Measurements from ENCODE around the gene LGI2. TPM values are rescaled to one million over a fixed set of nuclear protein-coding genes. Genes with fewer than 3 reads are reported as not detected.

The LGI2 gene
- total RNA-seq, 1 experiment from 2014 or later: 1.4 TPM

- whole genome bisulfite sequencing (ENCODE audit: extremely low coverage, insufficient read length, low lambda C conversion rate): no CpG with 5 or more reads among the region's 17 CpGs
- H3K14ac ChIP-seq (ENCODE audit: insufficient read depth, low read length): no peak overlapping the region
- no peak overlapping the region for H4K5ac ChIP-seq (ENCODE audit: insufficient read length, low read depth, low read length)
- no peak overlapping the region for H3K27ac Mint-ChIP-seq
- H3K9me3 ChIP-seq (ENCODE audit: control insufficient read depth, low read depth, low read length): no peaks in the 10 kb centered on the region
- no peak overlapping the region for H3K4ac ChIP-seq (ENCODE audit: low read depth, low read length)
- no peaks in the 10 kb centered on the region for H3K79me1 ChIP-seq (ENCODE audit: insufficient read depth, low read depth, low read length, poor library complexity, severe bottlenecking)
- H3K4me1 Mint-ChIP-seq: peaks cover 7 to 12% of the 10 kb centered on the region in 2 experiments
- H3K18ac ChIP-seq (ENCODE audit: insufficient read length, low read depth, low read length): no peak overlapping the region
- H3K27me3 Mint-ChIP-seq (ENCODE audit: low read depth): peaks cover 15% of the 10 kb centered on the region
- H3K4me2 ChIP-seq (ENCODE audit: insufficient read depth, insufficient read length, low read length): no peak overlapping the region
- no peak overlapping the region for H4K91ac ChIP-seq (ENCODE audit: insufficient read length, low read depth, low read length)
- TF ChIP-seq, protein P1, sequence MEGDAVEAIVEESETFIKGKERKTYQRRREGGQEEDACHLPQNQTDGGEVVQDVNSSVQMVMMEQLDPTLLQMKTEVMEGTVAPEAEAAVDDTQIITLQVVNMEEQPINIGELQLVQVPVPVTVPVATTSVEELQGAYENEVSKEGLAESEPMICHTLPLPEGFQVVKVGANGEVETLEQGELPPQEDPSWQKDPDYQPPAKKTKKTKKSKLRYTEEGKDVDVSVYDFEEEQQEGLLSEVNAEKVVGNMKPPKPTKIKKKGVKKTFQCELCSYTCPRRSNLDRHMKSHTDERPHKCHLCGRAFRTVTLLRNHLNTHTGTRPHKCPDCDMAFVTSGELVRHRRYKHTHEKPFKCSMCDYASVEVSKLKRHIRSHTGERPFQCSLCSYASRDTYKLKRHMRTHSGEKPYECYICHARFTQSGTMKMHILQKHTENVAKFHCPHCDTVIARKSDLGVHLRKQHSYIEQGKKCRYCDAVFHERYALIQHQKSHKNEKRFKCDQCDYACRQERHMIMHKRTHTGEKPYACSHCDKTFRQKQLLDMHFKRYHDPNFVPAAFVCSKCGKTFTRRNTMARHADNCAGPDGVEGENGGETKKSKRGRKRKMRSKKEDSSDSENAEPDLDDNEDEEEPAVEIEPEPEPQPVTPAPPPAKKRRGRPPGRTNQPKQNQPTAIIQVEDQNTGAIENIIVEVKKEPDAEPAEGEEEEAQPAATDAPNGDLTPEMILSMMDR (conservative IDR thresholded peaks at IDR 0.05): peak; percentile 90
- H3K36me3 Mint-ChIP-seq (ENCODE audit: insufficient read depth in 1 of 3, low read depth in 3 of 3): no peaks in the 10 kb centered on the region
- no peak overlapping the region for H3K27ac ChIP-seq (ENCODE audit: insufficient read length, low read depth, low read length)
- no peak overlapping the region for H3K23ac ChIP-seq (ENCODE audit: insufficient read length, low read depth, low read length)
- H2BK5ac ChIP-seq (ENCODE audit: insufficient read length, low read length): no peak overlapping the region
- H4K8ac ChIP-seq (replicated peaks; ENCODE audit: insufficient read length, low read depth, low read length): no peak overlapping the region
- no peaks in the 10 kb centered on the region for H3K9me3 Mint-ChIP-seq
- H3K27me3 ChIP-seq (ENCODE audit: insufficient read depth, low read length): no peaks in the 10 kb centered on the region
- 0 out of 2 replicates have a peak, but pooled peaks cover 4% of the 10 kb centered on the region for H3K4me1 ChIP-seq (ENCODE audit: insufficient read depth, low read length)
- no peaks in the 10 kb centered on the region for H3K79me2 ChIP-seq (ENCODE audit: insufficient read depth, low read length)
- DNase-seq: peak; percentile 65
- no peak overlapping the region for H3T11ph ChIP-seq (ENCODE audit: low read length)
- no peak overlapping the region for H2BK12ac ChIP-seq (ENCODE audit: insufficient read length, low read depth, low read length)
- H2BK15ac ChIP-seq (ENCODE audit: low read depth, low read length): no peak overlapping the region
- no peak overlapping the region for H3K9ac ChIP-seq (ENCODE audit: extremely low read depth, insufficient read length, low read length)
- no peaks in the 10 kb centered on the region for H3K23me2 ChIP-seq (ENCODE audit: insufficient read length, low read depth, low read length, poor library complexity, severe bottlenecking)
- H3K56ac ChIP-seq (ENCODE audit: insufficient read length, low read depth, low read length): no peak overlapping the region
- H2BK20ac ChIP-seq (ENCODE audit: low read depth, low read length, poor library complexity, severe bottlenecking): no peak overlapping the region
- H2AFZ ChIP-seq (ENCODE audit: low read length): no peak overlapping the region
- H4K20me1 ChIP-seq (ENCODE audit: control insufficient read depth, insufficient read depth, insufficient read length): no peaks in the 10 kb centered on the region
- H2BK120ac ChIP-seq (ENCODE audit: low read depth, low read length, poor library complexity, severe bottlenecking): no peak overlapping the region
- no peak overlapping the region for H3K4me3 Mint-ChIP-seq
- no peak overlapping the region for H2AK5ac ChIP-seq (ENCODE audit: insufficient read length, low read length)
Measured at GRCh38 chr4:24980064-24980690, 50.6 kb downstream of the LGI2 start.
